ENCODE results near the gene SH3RF2. TPM values are rescaled to one million over a fixed set of nuclear protein-coding genes. Genes with fewer than 3 reads are reported as not detected.
"Not testable (repeated sequence)": the region's sequence is repeated elsewhere in the genome, so short reads cannot be mapped to it uniquely, and the experiment has no call there.

The SH3RF2 gene
- total RNA-seq, 2 experiments from 2014 or later = not detected

GRCh38 chr5:146001544-146002190 lies 65.3 kb downstream of the SH3RF2 start:
- H3K4me3 Mint-ChIP-seq = no peak overlapping the region
- no peak for DNase-seq
- no peak overlapping the region for H3K27ac Mint-ChIP-seq
- no peak for ATAC-seq (ENCODE audit: low read depth)
- H3K4me1 Mint-ChIP-seq = no peaks in the 10 kb centered on the region
- no peaks in the 10 kb centered on the region for H3K36me3 Mint-ChIP-seq
- no peaks in the 10 kb centered on the region for H3K9me3 Mint-ChIP-seq
- POLR2A ChIA-PET = no interaction called here
- H3K27me3 Mint-ChIP-seq = peaks cover 7% of the 10 kb centered on the region

- Mint-ChIP-seq H3K9me3 (no peaks in the 10 kb centered on the region), H3K4me3 (no peak overlapping the region), H3K27ac (no peak overlapping the region), H3K27me3 (peaks cover 7% of the 10 kb centered on the region), H3K36me3 (no peaks in the 10 kb centered on the region), H3K4me1 (no peaks in the 10 kb centered on the region)
- POLR2A ChIA-PET = no interaction called here
- DNase-seq (no peak), ATAC-seq (ENCODE audit: low read depth) (no peak)
Observed at GRCh38 chr5:146002491-146002890, 66.1 kb downstream of the SH3RF2 start.

DNA sequence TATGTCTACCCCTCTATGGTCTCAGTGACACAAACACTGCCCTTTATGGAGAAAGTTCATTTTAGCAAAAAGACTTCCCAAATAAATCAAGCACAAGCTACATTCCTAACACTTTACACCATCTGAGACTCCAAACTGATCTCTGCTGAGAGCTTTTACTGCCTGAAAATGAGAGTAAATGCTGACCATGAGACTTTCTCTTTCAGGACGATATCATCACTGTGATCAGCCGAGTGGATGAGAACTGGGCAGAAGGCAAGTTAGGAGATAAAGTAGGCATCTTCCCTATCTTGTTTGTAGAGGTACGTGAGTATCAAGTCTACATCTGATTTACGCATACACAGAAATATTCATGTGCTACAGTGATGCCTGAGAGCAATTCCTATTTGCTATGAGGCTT lies 67.5 kb downstream of the SH3RF2 start:
- no peak overlapping the region for H3K4me3 Mint-ChIP-seq
- no peak for DNase-seq
- no peaks in the 10 kb centered on the region for H3K9me3 Mint-ChIP-seq
- ATAC-seq (ENCODE audit: low read depth) = no peak
- no peaks in the 10 kb centered on the region for H3K36me3 Mint-ChIP-seq
- no peak overlapping the region for H3K27ac Mint-ChIP-seq
- no peaks in the 10 kb centered on the region for H3K4me1 Mint-ChIP-seq
- POLR2A ChIA-PET = no interaction called here
- H3K27me3 Mint-ChIP-seq = peaks cover 9% of the 10 kb centered on the region

GRCh38 chr5:146005264-146005663 lies 68.9 kb downstream of the SH3RF2 start:
- Mint-ChIP-seq H3K9me3 (no peaks in the 10 kb centered on the region), H3K4me1 (no peaks in the 10 kb centered on the region), H3K4me3 (no peak overlapping the region), H3K36me3 (no peaks in the 10 kb centered on the region), H3K27ac (no peak overlapping the region), H3K27me3 (peaks cover 10% of the 10 kb centered on the region)
- DNase-seq (no peak), ATAC-seq (ENCODE audit: low read depth) (no peak)
- POLR2A ChIA-PET = no interaction called here

DNA sequence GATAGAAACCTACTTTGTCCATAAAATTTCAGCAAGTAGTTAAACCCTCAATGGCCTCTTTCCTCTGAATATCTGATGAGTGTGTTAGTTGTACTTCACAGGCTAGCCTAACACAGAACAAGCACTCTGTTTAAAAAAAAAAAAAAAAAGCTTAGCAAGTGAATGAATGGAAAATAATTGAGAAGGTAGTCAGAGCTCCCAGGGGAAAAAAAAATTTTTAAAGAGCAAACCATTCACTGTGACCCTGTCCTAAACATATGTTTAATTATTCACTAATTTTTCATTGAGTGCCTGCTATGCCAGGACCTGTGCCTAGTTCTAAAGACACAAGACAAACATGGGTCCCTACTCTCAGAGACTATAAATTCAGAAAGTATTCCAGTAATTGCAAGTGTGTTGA lies 69.3 kb downstream of the SH3RF2 start:
- DNase-seq = no peak
- Mint-ChIP-seq H3K36me3 (no peaks in the 10 kb centered on the region), H3K27ac (no peak overlapping the region), H3K27me3 (peaks cover 10% of the 10 kb centered on the region), H3K9me3 (no peaks in the 10 kb centered on the region), H3K4me1 (no peaks in the 10 kb centered on the region), H3K4me3 (no peak overlapping the region)
- no peak for ATAC-seq (ENCODE audit: low read depth)
- POLR2A ChIA-PET = no interaction called here

- H3K4me1 Mint-ChIP-seq = no peaks in the 10 kb centered on the region
- POLR2A ChIA-PET = no interaction called here
- DNase-seq (no peak), ATAC-seq (ENCODE audit: low read depth) (no peak)
- H3K27me3 Mint-ChIP-seq = peaks cover 10% of the 10 kb centered on the region
- no peak overlapping the region for H3K4me3 Mint-ChIP-seq
- H3K9me3 Mint-ChIP-seq = no peaks in the 10 kb centered on the region
- no peak overlapping the region for H3K27ac Mint-ChIP-seq
- no peaks in the 10 kb centered on the region for H3K36me3 Mint-ChIP-seq
Observed at GRCh38 chr5:146006470-146007190, 70.3 kb downstream of the SH3RF2 start.

DNA sequence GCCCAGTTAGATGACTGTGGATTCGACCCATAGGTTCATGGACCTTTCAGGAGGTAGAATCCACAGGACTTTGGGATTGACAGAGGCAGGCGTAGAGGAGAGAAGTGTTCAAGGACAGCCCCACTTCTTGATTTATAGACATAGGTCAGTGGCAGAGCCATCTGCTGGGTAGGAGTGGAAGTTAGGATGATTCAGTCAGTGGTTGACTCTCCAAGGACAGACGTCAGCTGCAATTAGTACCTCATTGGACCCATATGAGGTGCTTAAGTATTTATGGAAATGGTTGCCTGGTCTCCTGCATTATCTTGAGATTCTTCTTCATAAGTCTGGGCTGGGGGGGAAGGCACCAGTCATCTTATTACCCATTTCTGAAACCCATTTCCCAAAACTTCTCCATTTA lies 70.9 kb downstream of the SH3RF2 start:
- Mint-ChIP-seq H3K9me3 (no peaks in the 10 kb centered on the region), H3K27me3 (peaks cover 10% of the 10 kb centered on the region), H3K36me3 (no peaks in the 10 kb centered on the region), H3K4me3 (no peak overlapping the region), H3K4me1 (no peaks in the 10 kb centered on the region), H3K27ac (no peak overlapping the region)
- POLR2A ChIA-PET = no interaction called here
- DNase-seq = no peak
- ATAC-seq (ENCODE audit: low read depth) = no peak

DNA sequence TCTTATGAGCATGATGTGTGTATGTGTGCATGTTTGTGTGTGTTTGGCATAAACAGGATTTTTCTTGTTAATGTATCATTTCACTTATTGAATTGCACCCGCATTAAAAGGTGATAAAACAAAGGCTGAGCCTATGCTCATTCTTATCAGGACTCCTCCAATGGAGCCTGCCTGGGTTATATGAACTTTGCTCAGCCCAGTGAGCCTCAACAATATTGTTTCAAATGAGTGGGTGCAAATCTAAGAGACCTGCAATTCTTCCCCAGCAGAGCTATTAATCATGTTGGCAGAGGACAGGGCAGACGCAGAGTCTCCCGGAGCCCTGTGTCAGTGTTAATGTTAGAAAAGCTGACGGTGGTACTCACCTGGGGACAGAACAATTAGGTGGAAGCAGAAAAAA lies 71.6 kb downstream of the SH3RF2 start:
- peaks cover 10% of the 10 kb centered on the region for H3K27me3 Mint-ChIP-seq
- POLR2A ChIA-PET = no interaction called here
- H3K27ac Mint-ChIP-seq = no peak overlapping the region
- ATAC-seq (ENCODE audit: low read depth) = no peak
- H3K4me1 Mint-ChIP-seq = no peaks in the 10 kb centered on the region
- no peaks in the 10 kb centered on the region for H3K9me3 Mint-ChIP-seq
- H3K4me3 Mint-ChIP-seq = no peak overlapping the region
- no peaks in the 10 kb centered on the region for H3K36me3 Mint-ChIP-seq
- no peak for DNase-seq

DNA sequence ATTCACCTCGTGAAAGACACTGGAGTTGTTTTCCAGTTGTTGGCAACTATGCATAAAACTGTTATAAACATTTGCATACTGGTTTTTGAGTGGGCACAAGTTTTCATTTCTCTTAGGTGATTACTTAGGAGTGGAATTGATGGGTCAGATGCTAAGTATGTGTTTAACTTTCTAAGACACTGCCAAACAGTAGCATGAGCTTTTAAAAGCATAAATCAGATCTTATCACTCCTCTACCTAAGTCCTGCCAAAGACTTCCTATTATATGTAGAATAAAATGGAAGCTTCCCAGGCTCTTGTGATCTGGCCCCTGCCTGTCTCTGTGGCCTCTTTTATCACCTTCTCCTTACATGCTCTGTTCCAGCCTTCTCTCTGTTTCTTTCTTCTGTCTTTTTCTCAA lies 72.6 kb downstream of the SH3RF2 start:
- Mint-ChIP-seq H3K4me3 (no peak overlapping the region), H3K4me1 (no peaks in the 10 kb centered on the region), H3K9me3 (no peaks in the 10 kb centered on the region), H3K36me3 (no peaks in the 10 kb centered on the region), H3K27me3 (peaks cover 4% of the 10 kb centered on the region), H3K27ac (no peak overlapping the region)
- DNase-seq (no peak), ATAC-seq (ENCODE audit: low read depth) (no peak)
- POLR2A ChIA-PET = no interaction called here

GRCh38 chr5:146010447-146010846 lies 74.1 kb downstream of the SH3RF2 start:
- H3K27ac Mint-ChIP-seq; DNase-seq; ATAC-seq (ENCODE audit: low read depth); H3K36me3 Mint-ChIP-seq; H3K27me3 Mint-ChIP-seq; POLR2A ChIA-PET; H3K4me1 Mint-ChIP-seq; H3K4me3 Mint-ChIP-seq; H3K9me3 Mint-ChIP-seq: not testable (repeated sequence)

DNA sequence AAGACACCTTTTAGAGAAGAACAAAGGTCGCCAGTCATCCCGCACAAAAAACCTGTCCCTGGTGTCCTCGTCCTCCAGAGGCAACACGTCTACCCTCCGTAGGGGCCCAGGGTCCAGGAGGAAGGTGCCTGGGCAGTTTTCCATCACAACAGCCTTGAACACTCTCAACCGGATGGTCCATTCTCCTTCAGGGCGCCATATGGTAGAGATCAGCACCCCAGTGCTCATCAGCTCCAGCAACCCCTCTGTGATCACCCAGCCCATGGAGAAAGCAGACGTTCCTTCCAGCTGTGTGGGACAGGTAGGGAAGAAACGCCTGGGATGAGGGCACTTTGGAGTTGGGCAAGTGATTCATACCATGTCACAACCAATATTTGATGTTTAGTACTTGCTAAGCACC lies 77.4 kb downstream of the SH3RF2 start:
- peaks cover 1% of the 10 kb centered on the region for H3K9me3 Mint-ChIP-seq
- peaks cover 2% of the 10 kb centered on the region for H3K4me1 Mint-ChIP-seq
- no peak overlapping the region for H3K27ac Mint-ChIP-seq
- H3K4me3 Mint-ChIP-seq = no peak overlapping the region
- DNase-seq = no peak
- peaks cover 6% of the 10 kb centered on the region for H3K27me3 Mint-ChIP-seq
- no peak for ATAC-seq (ENCODE audit: low read depth)
- POLR2A ChIA-PET = no interaction called here
- no peaks in the 10 kb centered on the region for H3K36me3 Mint-ChIP-seq

DNA sequence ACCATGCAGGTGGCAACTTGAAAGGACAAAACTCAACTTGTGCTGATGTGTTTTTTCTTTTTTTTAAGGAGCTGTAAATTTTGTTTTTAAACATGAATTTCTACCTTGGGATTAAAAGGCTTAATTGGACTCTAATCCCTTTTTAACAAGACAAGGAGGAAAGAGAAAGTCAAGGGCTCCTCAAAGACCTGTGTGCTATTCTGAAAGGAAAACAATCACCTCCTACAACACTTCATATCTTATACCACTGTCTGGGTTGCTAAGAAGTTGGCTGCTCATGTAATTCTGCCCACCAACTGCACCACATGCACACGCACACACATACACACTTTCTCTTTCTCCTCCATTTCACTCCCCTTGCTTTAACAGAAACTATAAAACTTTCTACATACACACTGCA lies 78.6 kb downstream of the SH3RF2 start:
- H3K36me3 Mint-ChIP-seq = no peaks in the 10 kb centered on the region
- no peak for DNase-seq
- H3K4me1 Mint-ChIP-seq = peaks cover 2% of the 10 kb centered on the region
- peaks cover 1% of the 10 kb centered on the region for H3K9me3 Mint-ChIP-seq
- H3K27ac Mint-ChIP-seq = no peak overlapping the region
- POLR2A ChIA-PET = no interaction called here
- peaks cover 4% of the 10 kb centered on the region for H3K27me3 Mint-ChIP-seq
- H3K4me3 Mint-ChIP-seq = no peak overlapping the region
- ATAC-seq (ENCODE audit: low read depth) = no peak

DNA sequence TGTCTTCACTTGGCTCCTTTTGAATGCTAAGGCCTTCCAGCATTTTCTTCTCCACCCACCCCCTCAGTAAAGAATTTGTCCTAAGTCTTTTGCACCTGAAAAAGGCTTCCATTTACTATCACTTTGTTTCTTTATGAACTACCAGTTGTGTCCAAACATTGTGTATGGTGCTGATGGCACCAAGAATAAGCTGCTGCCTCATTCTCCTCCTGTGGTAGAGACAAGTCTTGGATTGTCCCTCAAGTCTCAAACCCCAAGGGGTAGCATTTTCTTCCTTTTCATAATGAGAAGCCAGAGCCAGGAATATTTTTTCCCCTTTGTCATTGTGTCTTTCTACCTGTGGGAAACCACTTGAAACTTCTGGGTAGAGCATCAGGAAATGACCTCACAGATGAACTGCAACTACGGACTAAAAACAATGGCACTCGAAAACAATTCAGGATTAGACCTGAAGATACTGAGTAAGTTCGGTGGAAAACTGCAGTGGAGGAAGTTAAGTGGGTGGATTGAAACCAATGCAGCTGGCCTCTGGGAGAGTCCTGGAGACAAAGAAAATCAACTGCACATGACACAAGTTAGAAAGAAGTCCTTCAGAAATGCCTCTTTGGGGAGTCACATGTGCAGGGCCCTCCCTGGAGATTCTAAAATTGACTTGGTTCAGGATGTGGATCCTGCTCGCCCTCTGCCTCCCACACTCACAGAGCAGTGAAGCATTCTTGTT lies 80.5 kb downstream of the SH3RF2 start:
- no peak overlapping the region for H3K27ac Mint-ChIP-seq
- no peak overlapping the region for H3K4me3 Mint-ChIP-seq
- DNase-seq (no peak), ATAC-seq (ENCODE audit: low read depth) (no peak)
- peaks cover 2% of the 10 kb centered on the region for H3K4me1 Mint-ChIP-seq
- peaks cover 4% of the 10 kb centered on the region for H3K27me3 Mint-ChIP-seq
- H3K9me3 Mint-ChIP-seq = peaks cover 1% of the 10 kb centered on the region
- POLR2A ChIA-PET = no interaction called here
- no peaks in the 10 kb centered on the region for H3K36me3 Mint-ChIP-seq

Measured in activated naive CD8-positive, alpha-beta T cell treated with anti-CD3 and anti-CD28 coated beads, Interleukin-2, amount 10 ng/mL, durations not matched to agents 7 days and 5 days (primary cell).